HepG2 (cell line): ENCODE measurements around the gene STAG3.

Experiments
- CSRNP1 ChIP-seq: sonication (generic); formaldehyde crosslinking; IDR thresholded peaks from 2 replicates; pipeline ENCODE4 v1.8.1; 2023; ENCODE audit warnings: mild to moderate bottlenecking, missing genetic modification reagents
- CTCF ChIP-seq: sonication (generic); formaldehyde crosslinking; IDR thresholded peaks from 2 replicates; pipeline ENCODE4 v1.5.0; 2020; ENCODE audit warnings: mild to moderate bottlenecking, missing genetic modification reagents, moderate library complexity
- MIER2 ChIP-seq: IDR thresholded peaks from 2 replicates; pipeline ENCODE4 v1.6.1; 2016; ENCODE audit warnings: missing biosample characterization, missing genetic modification reagents
- POLR2A ChIP-seq, 2 experiments: IDR thresholded peaks; 2 replicates each; pipeline ENCODE4 v1.6.1; 2011; ENCODE audit warnings: low read depth in 2 of 2, low read length in 2 of 2, mild to moderate bottlenecking in 1 of 2, moderate library complexity in 1 of 2; ENCODE audit not compliant: insufficient read depth in 1 of 2
- ZBTB1 ChIP-seq: sonication (generic); formaldehyde crosslinking; IDR thresholded peaks from 2 replicates; pipeline ENCODE4 v1.4.0; 2020; ENCODE audit warnings: missing genetic modification reagents, borderline replicate concordance

DNA sequence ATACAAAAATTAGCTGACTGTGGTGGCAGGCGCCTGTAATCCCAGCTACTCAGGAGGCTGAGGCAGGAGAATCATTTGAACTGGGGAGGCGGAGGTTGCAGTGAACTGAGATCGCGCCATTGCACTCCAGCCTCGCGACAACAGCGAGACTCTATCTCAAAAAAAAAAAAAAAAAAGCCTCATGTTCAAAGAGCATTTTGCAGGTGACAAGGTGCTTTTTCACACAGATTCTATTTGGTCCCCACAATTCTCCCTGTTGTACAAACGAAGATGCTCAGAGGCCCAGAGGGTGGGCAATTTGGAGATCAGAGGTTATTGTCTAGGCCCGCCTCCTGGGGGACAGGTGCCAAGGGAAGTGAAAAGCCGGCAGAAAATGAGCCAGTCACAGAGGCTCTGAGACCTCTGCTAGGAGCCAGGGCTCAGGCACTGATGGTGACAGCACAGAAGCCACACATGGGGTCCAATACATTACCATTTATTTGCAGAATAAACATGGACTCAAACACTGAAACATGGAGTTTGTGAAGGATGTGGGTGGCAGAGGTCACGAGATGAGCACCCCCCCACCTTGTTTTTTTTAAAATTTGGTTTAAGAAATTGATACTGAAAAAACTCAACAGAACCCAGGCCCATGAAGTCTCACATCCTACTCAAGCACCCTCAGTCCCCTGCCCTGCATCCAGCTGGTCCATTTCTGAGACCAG lies 8.4 kb upstream of the STAG3 start:
- no peak for TF ChIP-seq CTCF (CRISPR knock-in tag)
- no peak for TF ChIP-seq POLR2A (IDR thresholded peaks at IDR 0.05; ENCODE audit: insufficient read depth in 1 of 2, low read depth in 2 of 2, low read length in 2 of 2)
- no peak for TF ChIP-seq ZBTB1 (CRISPR knock-in tag)
- TF ChIP-seq MIER2 (CRISPR knock-in tag), result no peak
- TF ChIP-seq CSRNP1 (CRISPR knock-in tag), result no peak
